Transverse colon (tissue), 4 donors: Measurements from ENCODE around the gene SUSD4.

Experiments used
- EP300 ChIP-seq: sonication (generic); formaldehyde crosslinking; IDR thresholded peaks from one replicate; pipeline ENCODE4 v1.6.1; 2017; ENCODE audit warnings: antibody characterized with exemption, low read depth
- POLR2A ChIP-seq: fragments of 450-650 bp; IDR thresholded peaks from one replicate; pipeline ENCODE4 v1.6.1; 2016; ENCODE audit warnings: antibody characterized with exemption, mild to moderate bottlenecking, moderate library complexity
- POLR2AphosphoS5 ChIP-seq, 3 donors: sonication (generic); formaldehyde crosslinking; IDR thresholded peaks; one replicate each; pipeline ENCODE4 v1.6.1; 2016; ENCODE audit warnings: antibody characterized with exemption in 3 of 3
- TF ChIP-seq, protein P1 (sequence below), 5 experiments: fragments of 200-600 bp in 3 of 5; fragments of 450-650 bp in 2 of 5; sonication (generic) in 3 of 5; IDR thresholded peaks; 1 replicate in 2 of 5; 2 replicates in 3 of 5; pipeline ENCODE4 v1.5.1; 2016 to 2017; ENCODE audit warnings: antibody characterized with exemption in 5 of 5, inconsistent platforms in 3 of 5, mild to moderate bottlenecking in 2 of 5, moderate library complexity in 1 of 5

DNA sequence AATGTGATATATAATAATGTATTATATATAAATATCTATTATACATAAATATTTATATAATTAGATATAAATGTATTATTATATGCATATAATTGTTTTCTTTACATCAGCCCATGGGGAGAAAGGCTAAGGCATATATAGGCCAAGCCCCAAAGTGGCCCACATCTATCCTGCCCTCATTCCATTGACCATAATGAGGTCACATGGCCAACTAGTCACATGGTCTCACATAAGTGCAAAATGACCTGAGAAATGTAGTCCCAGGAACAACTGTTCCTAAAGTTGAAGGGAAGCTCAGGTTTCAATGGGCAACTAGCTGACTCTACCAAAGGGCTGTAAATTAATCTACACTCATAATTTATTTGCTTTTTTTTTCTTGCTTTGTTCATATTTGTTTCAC lies 14.8 kb upstream of the SUSD4 start:
- TF ChIP-seq, protein P1, sequence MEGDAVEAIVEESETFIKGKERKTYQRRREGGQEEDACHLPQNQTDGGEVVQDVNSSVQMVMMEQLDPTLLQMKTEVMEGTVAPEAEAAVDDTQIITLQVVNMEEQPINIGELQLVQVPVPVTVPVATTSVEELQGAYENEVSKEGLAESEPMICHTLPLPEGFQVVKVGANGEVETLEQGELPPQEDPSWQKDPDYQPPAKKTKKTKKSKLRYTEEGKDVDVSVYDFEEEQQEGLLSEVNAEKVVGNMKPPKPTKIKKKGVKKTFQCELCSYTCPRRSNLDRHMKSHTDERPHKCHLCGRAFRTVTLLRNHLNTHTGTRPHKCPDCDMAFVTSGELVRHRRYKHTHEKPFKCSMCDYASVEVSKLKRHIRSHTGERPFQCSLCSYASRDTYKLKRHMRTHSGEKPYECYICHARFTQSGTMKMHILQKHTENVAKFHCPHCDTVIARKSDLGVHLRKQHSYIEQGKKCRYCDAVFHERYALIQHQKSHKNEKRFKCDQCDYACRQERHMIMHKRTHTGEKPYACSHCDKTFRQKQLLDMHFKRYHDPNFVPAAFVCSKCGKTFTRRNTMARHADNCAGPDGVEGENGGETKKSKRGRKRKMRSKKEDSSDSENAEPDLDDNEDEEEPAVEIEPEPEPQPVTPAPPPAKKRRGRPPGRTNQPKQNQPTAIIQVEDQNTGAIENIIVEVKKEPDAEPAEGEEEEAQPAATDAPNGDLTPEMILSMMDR (IDR thresholded peaks at IDR 0.05), result no peak
- no peak for TF ChIP-seq POLR2A
- TF ChIP-seq POLR2AphosphoS5 (IDR thresholded peaks at IDR 0.05), result no peak
- no peak for TF ChIP-seq EP300
